Measurements from ENCODE around the gene CFAP54. TPM values are rescaled to one million over a fixed set of nuclear protein-coding genes. Genes with fewer than 3 reads are reported as not detected.
"Not testable (repeated sequence)": the region's sequence is repeated elsewhere in the genome, so short reads cannot be mapped to it uniquely, and the experiment has no call there.

The CFAP54 gene
- total RNA-seq, 2 donors from 2014 or later: 0.28 TPM; not detected in 1

DNA sequence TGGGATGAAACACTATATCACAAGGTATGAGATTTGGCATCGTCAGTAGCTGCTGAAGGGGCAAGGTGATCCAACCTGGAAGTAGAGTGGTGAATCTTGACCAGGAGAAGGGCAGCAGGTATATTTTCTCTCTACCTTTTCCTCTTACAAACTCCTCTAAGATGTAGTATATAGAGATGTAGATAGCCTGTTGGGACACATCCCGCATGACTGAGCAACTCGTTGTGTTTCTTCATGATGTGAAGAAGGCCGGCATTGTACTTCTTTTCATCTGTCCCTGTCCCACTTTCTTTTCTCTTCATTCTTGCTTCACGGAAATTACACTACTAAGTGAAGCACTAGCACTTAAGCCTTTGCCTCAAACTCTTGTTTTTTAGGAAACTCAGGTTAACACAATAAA lies 7.3 kb upstream of the CFAP54 start:
- TF ChIP-seq, protein P1, sequence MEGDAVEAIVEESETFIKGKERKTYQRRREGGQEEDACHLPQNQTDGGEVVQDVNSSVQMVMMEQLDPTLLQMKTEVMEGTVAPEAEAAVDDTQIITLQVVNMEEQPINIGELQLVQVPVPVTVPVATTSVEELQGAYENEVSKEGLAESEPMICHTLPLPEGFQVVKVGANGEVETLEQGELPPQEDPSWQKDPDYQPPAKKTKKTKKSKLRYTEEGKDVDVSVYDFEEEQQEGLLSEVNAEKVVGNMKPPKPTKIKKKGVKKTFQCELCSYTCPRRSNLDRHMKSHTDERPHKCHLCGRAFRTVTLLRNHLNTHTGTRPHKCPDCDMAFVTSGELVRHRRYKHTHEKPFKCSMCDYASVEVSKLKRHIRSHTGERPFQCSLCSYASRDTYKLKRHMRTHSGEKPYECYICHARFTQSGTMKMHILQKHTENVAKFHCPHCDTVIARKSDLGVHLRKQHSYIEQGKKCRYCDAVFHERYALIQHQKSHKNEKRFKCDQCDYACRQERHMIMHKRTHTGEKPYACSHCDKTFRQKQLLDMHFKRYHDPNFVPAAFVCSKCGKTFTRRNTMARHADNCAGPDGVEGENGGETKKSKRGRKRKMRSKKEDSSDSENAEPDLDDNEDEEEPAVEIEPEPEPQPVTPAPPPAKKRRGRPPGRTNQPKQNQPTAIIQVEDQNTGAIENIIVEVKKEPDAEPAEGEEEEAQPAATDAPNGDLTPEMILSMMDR (IDR thresholded peaks at IDR 0.05): no peak
- no peaks in the 10 kb centered on the region for H3K4me1 ChIP-seq
- H3K27ac ChIP-seq: no peak overlapping the region
- no peaks in the 10 kb centered on the region for H3K36me3 ChIP-seq
- H3K27me3 ChIP-seq: no peaks in the 10 kb centered on the region
- H3K9me3 ChIP-seq: no peaks in the 10 kb centered on the region
- no peak overlapping the region for H3K4me3 ChIP-seq
- DNase-seq (ENCODE audit: low spot score): no peak

DNA sequence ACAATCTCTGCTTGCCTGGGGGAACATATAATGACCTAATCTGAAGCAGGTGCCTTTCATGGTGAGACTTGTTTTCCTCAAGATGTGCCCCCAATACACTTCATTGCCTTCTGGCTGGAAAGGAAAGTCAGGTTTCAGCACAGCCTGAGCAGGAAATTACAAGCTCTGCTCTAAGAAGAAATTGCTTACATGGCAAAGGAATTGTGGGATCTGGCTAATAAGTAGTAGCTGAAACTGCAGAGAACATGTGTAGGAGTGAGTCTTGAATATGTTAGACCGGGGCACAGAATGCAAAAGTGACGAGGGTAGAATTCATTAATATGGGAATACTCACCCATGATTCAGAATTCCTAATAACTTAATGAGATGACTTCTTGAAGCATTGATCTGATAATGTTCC lies 6.3 kb upstream of the CFAP54 start:
- Histone ChIP-seq H3K27me3 (no peaks in the 10 kb centered on the region), H3K9me3 (no peaks in the 10 kb centered on the region), H3K4me3 (no peak overlapping the region), H3K27ac (no peak overlapping the region), H3K4me1 (no peaks in the 10 kb centered on the region), H3K36me3 (no peaks in the 10 kb centered on the region)
- TF ChIP-seq, protein P1 (IDR thresholded peaks at IDR 0.05): no peak
- no peak for DNase-seq (ENCODE audit: low spot score)

DNA sequence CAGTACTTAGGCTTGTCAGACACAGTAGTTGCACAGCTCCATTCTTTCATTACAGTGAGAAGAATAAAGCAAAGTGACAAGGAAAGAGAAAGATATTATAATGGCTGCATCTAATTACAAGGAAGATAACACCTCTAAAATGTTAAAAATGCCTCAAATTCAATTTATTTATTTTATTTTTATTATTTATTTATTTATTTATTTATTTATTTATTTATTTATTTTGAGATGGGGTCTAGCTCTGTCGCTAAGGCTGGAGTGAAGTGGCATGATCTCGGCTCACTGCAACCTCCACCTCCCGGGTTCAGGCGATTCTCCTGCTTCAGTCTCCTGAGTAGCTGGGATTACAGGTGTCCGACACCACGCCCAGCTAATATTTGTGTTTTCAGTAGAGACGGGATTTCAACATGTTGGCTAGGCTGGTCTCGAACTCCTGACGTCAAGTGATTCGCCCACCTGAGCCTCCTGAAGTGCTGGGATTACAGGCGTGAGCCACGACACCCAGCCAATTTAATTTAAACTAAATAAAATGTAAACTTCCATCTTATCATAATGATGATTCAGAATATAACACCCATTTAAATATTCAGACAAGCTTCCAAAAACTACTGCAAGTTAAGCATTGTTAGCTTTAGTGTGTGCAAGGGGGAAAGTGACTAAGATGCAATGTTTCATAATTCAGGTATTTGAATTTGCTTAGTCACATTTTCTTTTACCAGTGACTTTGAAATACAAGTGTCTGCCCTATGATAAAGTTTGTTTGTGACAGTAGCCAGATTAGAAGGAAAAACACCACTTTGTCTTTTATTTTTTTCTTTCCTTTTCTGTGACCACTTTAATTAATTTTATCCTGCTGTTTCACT lies 2.4 kb upstream of the CFAP54 start:
- Histone ChIP-seq H3K36me3 (no peaks in the 10 kb centered on the region), H3K4me1 (peaks cover 0 to 4% of the 10 kb centered on the region in 2 donors), H3K27ac (no peak overlapping the region), H3K27me3 (no peaks in the 10 kb centered on the region), H3K9me3 (no peaks in the 10 kb centered on the region), H3K4me3 (no peak overlapping the region)
- TF ChIP-seq, protein P1 (IDR thresholded peaks at IDR 0.05): no peak
- no peak for DNase-seq (ENCODE audit: low spot score)

DNA sequence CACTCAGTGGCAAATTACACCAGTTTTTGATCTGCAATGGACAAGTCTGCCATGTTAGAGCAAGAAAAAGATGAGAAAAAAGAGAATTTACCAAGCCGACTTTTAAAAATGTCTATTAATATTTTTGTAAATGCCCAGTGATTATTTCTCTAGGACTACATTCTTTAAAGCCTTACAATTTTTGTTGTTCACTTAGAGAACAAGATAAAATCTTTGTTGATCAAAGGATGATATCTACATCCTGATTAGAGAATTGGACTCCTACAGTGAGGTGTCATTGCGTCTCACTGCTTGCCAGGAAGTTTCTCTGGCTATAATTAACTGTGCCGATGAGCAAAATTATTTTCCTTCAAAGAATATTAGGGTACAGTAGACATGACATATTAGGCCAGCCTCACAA lies 1.7 kb upstream of the CFAP54 start:
- no peak overlapping the region for H3K27ac ChIP-seq
- H3K4me3 ChIP-seq: no peak overlapping the region
- TF ChIP-seq, protein P1 (IDR thresholded peaks at IDR 0.05): no peak
- peaks cover 0 to 4% of the 10 kb centered on the region in 2 donors for H3K4me1 ChIP-seq
- H3K36me3 ChIP-seq: no peaks in the 10 kb centered on the region
- H3K9me3 ChIP-seq: no peaks in the 10 kb centered on the region
- no peak for DNase-seq (ENCODE audit: low spot score)
- no peaks in the 10 kb centered on the region for H3K27me3 ChIP-seq

DNA sequence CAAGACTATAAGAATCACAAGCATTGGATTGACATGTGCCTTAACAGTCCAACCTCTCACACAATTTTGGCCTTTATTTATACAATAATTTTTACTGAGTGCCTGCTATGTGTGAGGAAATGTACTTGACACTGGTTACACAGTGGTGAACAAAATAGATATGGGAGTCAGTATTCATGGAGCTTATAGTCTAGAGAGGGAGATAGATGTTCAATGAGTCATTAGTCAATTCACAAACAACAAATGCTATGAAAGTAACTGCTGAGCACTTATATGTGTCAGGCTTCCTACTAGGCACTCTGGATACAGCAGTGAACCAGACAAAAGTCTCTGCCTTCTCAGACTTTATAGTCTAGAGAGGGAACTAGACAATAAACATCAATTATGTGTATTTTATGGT lies 3.7 kb downstream of the CFAP54 start:
- Histone ChIP-seq H3K4me1 (peaks cover 0 to 4% of the 10 kb centered on the region in 2 donors), H3K27me3 (no peaks in the 10 kb centered on the region), H3K27ac (no peak overlapping the region), H3K36me3 (no peaks in the 10 kb centered on the region), H3K9me3 (no peaks in the 10 kb centered on the region), H3K4me3 (no peak overlapping the region)
- DNase-seq (ENCODE audit: low spot score): no peak
- TF ChIP-seq, protein P1 (IDR thresholded peaks at IDR 0.05): no peak

DNA sequence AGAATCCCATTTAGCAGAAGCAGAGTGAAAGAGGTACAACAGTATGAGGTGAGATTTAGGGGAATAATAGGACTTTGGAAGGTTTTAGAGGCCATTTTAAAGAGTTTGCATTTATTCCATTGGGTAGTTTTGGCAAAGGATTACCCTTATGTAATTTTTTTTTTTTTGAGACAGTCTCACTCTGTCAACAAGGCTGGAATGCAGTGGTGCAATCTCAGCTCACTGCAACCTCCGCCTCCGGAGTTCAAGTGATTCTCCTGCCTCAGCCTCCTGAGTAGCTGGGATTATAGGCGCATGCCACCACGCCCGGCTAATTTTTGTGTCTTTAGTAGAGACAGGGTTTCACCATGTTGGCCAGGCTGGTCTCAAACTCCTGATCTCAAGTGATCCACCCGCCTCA lies 4.8 kb downstream of the CFAP54 start:
- not testable (repeated sequence) for H3K27ac ChIP-seq; H3K27me3 ChIP-seq; DNase-seq (ENCODE audit: low spot score); H3K4me3 ChIP-seq; H3K4me1 ChIP-seq; H3K36me3 ChIP-seq; H3K9me3 ChIP-seq

Data from right atrium auricular region (tissue), 2 donors.